ENCODE results near the gene TRRAP.

Gene TRRAP

GRCh38 chr7:98878365-98879197, at the start of gene TRRAP:
TRRAP (plus strand) TSS chr7:98878532; CDS start chr7:98881151, 2,619 bp downstream.
- DNase-seq (ENCODE audit: low spot score), result peak; percentile 92
- TF ChIP-seq CTCF (IDR thresholded peaks at IDR 0.05; ENCODE audit: extremely low read depth, missing control alignments), result peak; percentile 75

- TF ChIP-seq CTCF (IDR thresholded peaks at IDR 0.05; ENCODE audit: extremely low read depth, missing control alignments), result no peak
- DNase-seq (ENCODE audit: low spot score), result no peak
Observed at GRCh38 chr7:98830972-98831548, 47.3 kb upstream of the TRRAP start.

GRCh38 chr7:98831641-98832221, 46.6 kb upstream of the TRRAP start:
- no peak for DNase-seq (ENCODE audit: low spot score)
- peak; percentile 50 for TF ChIP-seq CTCF (IDR thresholded peaks at IDR 0.05; ENCODE audit: extremely low read depth, missing control alignments)

- TF ChIP-seq CTCF (IDR thresholded peaks at IDR 0.05; ENCODE audit: extremely low read depth, missing control alignments), result no peak
- DNase-seq (ENCODE audit: low spot score), result no peak
Observed at GRCh38 chr7:98833022-98833421, 45.3 kb upstream of the TRRAP start.

GRCh38 chr7:98834949-98835348, 43.4 kb upstream of the TRRAP start:
- no peak for DNase-seq (ENCODE audit: low spot score)
- no peak for TF ChIP-seq CTCF (IDR thresholded peaks at IDR 0.05; ENCODE audit: extremely low read depth, missing control alignments)

GRCh38 chr7:98836811-98837629, 41.3 kb upstream of the TRRAP start:
- TF ChIP-seq CTCF (IDR thresholded peaks at IDR 0.05; ENCODE audit: extremely low read depth, missing control alignments), result peak; percentile 64
- peak; percentile 49 for DNase-seq (ENCODE audit: low spot score)
